ENCODE data around the gene AUTS2. TPM values are rescaled to one million over a fixed set of nuclear protein-coding genes. Genes with fewer than 3 reads are reported as not detected.

AUTS2 gene
- polyA plus RNA-seq, 3 donors, result 0.08 to 0.35 TPM; not detected in 1

DNA sequence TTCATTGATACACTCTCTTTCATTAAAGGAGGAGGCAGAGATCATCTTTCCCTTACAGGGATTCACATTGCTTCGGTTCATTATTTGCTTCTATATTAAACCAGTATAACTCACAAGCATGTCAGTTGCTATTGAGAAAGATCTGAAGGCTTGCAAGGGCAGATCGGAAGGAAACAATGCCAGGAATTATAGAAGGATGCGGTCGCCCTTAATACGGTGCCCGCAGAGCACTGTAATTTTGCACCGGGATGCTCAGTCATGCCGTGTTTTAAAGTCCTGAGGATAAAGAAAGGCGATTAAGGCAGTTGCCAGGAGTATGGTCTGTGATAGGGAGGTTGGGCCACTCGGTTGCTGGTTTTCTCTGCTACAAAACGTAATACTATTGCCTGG is 1183.6 kb downstream of the AUTS2 start:
- H3K27me3 ChIP-seq (ENCODE audit: control insufficient read depth in 2 of 2, insufficient read depth in 2 of 2, low read length in 2 of 2), result no peaks in the 10 kb centered on the region

DNA sequence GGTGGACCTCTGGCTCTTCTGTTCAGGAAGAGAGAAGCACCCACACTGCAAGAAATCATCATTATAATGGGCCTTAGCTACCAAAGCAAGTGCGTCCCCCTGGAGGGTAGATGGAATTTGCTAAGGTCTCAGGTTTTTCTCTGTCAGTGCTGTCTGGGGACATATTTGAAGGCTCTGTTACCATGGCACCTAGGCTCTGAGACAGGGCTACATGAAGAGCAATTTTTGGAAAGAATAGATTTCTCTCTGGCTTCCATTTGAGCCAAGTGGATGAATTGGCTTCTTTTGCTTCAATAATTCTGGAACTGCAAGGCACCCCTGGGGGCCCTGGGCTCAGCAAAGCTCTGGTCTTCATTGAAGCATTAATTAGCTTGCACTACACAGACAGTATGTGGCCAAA is 1184.5 kb downstream of the AUTS2 start:
- Histone ChIP-seq H4K20me1 (ENCODE audit: insufficient read depth, low read length) (no peaks in the 10 kb centered on the region), H2AFZ (ENCODE audit: insufficient read depth, low read depth, low read length, poor library complexity, severe bottlenecking) (no peak overlapping the region), H3K27me3 (ENCODE audit: control insufficient read depth in 2 of 2, insufficient read depth in 2 of 2, low read length in 2 of 2) (no peaks in the 10 kb centered on the region), H3K4me1 (ENCODE audit: control insufficient read depth in 1 of 2, insufficient read depth in 2 of 2, low read length in 2 of 2) (no peaks in the 10 kb centered on the region), H3K27ac (ENCODE audit: low read depth in 1 of 2, low read length in 2 of 2) (no peak overlapping the region), H3K4me3 (replicated peaks in 1 of 3; ENCODE audit: low read depth in 2 of 3, low read length in 3 of 3) (no peak overlapping the region), H3K36me3 (replicated peaks in 1 of 2; ENCODE audit: control insufficient read depth in 1 of 2, insufficient read depth in 2 of 2, low read length in 2 of 2) (no peaks in the 10 kb centered on the region), H3K9me3 (replicated peaks in 1 of 2; ENCODE audit: control insufficient read depth in 1 of 2, insufficient read depth in 1 of 2, low read length in 2 of 2) (no peaks in the 10 kb centered on the region), H3K79me2 (ENCODE audit: insufficient read depth, low read length) (no peaks in the 10 kb centered on the region), H3K4me2 (replicated peaks; ENCODE audit: extremely low read depth, low read length, poor library complexity, severe bottlenecking) (no peak overlapping the region), H3K9ac (ENCODE audit: insufficient read depth, low read length, poor library complexity, severe bottlenecking) (no peak overlapping the region)
- WGBS (ENCODE audit: insufficient coverage), result no CpG with 5 or more reads among the region's 1 CpG
- H3K4me3 Mint-ChIP-seq, result no peak overlapping the region
- H3K27me3 Mint-ChIP-seq (ENCODE audit: low read depth in 3 of 3), result no peaks in the 10 kb centered on the region
- TF ChIP-seq, protein P1, sequence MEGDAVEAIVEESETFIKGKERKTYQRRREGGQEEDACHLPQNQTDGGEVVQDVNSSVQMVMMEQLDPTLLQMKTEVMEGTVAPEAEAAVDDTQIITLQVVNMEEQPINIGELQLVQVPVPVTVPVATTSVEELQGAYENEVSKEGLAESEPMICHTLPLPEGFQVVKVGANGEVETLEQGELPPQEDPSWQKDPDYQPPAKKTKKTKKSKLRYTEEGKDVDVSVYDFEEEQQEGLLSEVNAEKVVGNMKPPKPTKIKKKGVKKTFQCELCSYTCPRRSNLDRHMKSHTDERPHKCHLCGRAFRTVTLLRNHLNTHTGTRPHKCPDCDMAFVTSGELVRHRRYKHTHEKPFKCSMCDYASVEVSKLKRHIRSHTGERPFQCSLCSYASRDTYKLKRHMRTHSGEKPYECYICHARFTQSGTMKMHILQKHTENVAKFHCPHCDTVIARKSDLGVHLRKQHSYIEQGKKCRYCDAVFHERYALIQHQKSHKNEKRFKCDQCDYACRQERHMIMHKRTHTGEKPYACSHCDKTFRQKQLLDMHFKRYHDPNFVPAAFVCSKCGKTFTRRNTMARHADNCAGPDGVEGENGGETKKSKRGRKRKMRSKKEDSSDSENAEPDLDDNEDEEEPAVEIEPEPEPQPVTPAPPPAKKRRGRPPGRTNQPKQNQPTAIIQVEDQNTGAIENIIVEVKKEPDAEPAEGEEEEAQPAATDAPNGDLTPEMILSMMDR (IDR thresholded peaks at IDR 0.05), result no peak
- no peak for DNase-seq
- no peak overlapping the region for H3K27ac Mint-ChIP-seq
- intact Hi-C loops (cut with micrococcal nuclease), result no loop called here
- H3K36me3 Mint-ChIP-seq, result no peaks in the 10 kb centered on the region
- no peaks in the 10 kb centered on the region for H3K9me3 Mint-ChIP-seq
- H3K4me1 Mint-ChIP-seq, result no peaks in the 10 kb centered on the region

More for the DNA sequence above, 1183.6 kb downstream of the AUTS2 start:
- H3K4me2 ChIP-seq (replicated peaks; ENCODE audit: extremely low read depth, low read length, poor library complexity, severe bottlenecking), result no peak overlapping the region
- Mint-ChIP-seq H3K9me3 (no peaks in the 10 kb centered on the region), H3K4me1 (no peaks in the 10 kb centered on the region), H3K27ac (peak overlapping the region in 1 of 7 donors; percentile 1), H3K27me3 (ENCODE audit: low read depth in 3 of 3) (no peaks in the 10 kb centered on the region), H3K4me3 (no peak overlapping the region), H3K36me3 (no peaks in the 10 kb centered on the region)
- H3K79me2 ChIP-seq (ENCODE audit: insufficient read depth, low read length), result no peaks in the 10 kb centered on the region
- no peaks in the 10 kb centered on the region for H4K20me1 ChIP-seq (ENCODE audit: insufficient read depth, low read length)
- H3K36me3 ChIP-seq (replicated peaks in 1 of 2; ENCODE audit: control insufficient read depth in 1 of 2, insufficient read depth in 2 of 2, low read length in 2 of 2), result no peaks in the 10 kb centered on the region
- H3K4me3 ChIP-seq (replicated peaks in 1 of 3; ENCODE audit: low read depth in 2 of 3, low read length in 3 of 3), result no peak overlapping the region
- H3K9ac ChIP-seq (ENCODE audit: insufficient read depth, low read length, poor library complexity, severe bottlenecking), result no peak overlapping the region
- TF ChIP-seq, protein P1 (IDR thresholded peaks at IDR 0.05), result no peak
- no peaks in the 10 kb centered on the region for H3K9me3 ChIP-seq (replicated peaks in 1 of 2; ENCODE audit: control insufficient read depth in 1 of 2, insufficient read depth in 1 of 2, low read length in 2 of 2)
- no peak overlapping the region for H2AFZ ChIP-seq (ENCODE audit: insufficient read depth, low read depth, low read length, poor library complexity, severe bottlenecking)
- H3K27ac ChIP-seq (ENCODE audit: low read depth in 1 of 2, low read length in 2 of 2), result no peak overlapping the region
- DNase-seq, result no peak
- intact Hi-C loops (cut with micrococcal nuclease), result no loop called here
- H3K4me1 ChIP-seq (ENCODE audit: control insufficient read depth in 1 of 2, insufficient read depth in 2 of 2, low read length in 2 of 2), result no peaks in the 10 kb centered on the region
- 95% methylated on average over 9 of the region's 11 CpGs for WGBS (ENCODE audit: insufficient coverage)

Measured in CD14-positive monocyte (primary cell).